GM18870 (cell line): ENCODE results near the gene TSEN54.
A peak's percentile ranks its signal among the peaks of the same experiment; 100 is the strongest.
"Not testable (repeated sequence)": the region's sequence is repeated elsewhere in the genome, so short reads cannot be mapped to it uniquely, and the experiment has no call there.

Experiments used
- ATAC-seq: cut with Tn5 transposase; IDR thresholded peaks from one replicate; pipeline ENCODE4 v1.9.1; 2021; ENCODE audit warnings: moderate library complexity; ENCODE audit not compliant: unreplicated experiment

The TSEN54 gene

GRCh38 chr17:75515496-75516254 lies 653 bp upstream of the TSEN54 start, which contains the start of gene CASKIN2:
TSS of gene CASKIN2 (minus strand) at chr17:75515537. CDS start at chr17:75513804, 1,733 bp downstream.
- ATAC-seq, result peak; percentile 36

DNA sequence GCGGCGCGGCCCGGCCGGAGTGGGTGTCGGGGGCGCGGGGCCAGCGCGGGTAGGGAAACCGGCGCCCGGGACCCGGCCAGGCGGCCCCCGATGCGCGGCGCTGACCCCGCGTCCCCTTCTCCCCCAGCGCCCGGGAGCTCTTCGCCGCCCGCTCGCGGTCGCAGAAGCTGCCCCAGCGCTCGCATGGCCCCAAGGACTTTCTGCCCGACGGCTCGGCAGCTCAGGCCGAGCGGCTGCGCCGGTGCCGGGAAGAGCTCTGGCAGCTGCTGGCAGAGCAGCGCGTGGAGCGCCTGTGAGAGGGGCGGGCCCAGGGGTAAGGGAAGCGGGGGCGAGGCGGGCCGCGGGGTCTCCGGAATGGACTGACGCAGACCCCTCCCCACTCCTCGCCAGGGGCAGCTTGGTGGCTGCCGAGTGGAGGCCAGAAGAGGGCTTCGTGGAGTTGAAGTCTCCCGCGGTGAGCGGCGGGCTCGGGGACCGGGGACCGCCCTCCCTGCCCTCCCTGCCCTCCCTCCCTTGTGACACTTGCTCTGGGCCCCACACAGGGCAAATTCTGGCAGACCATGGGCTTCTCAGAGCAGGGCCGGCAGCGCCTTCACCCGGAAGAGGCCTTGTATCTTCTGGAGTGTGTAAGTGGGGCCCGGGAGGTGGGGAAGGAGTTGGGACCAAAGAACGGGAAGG lies 430 bp downstream of the TSEN54 start:
- no peak for ATAC-seq

GRCh38 chr17:75517297-75517865 lies 1.1 kb downstream of the TSEN54 start:
- no peak for ATAC-seq

GRCh38 chr17:75518201-75518600 lies 1.9 kb downstream of the TSEN54 start:
- ATAC-seq, result no peak

DNA sequence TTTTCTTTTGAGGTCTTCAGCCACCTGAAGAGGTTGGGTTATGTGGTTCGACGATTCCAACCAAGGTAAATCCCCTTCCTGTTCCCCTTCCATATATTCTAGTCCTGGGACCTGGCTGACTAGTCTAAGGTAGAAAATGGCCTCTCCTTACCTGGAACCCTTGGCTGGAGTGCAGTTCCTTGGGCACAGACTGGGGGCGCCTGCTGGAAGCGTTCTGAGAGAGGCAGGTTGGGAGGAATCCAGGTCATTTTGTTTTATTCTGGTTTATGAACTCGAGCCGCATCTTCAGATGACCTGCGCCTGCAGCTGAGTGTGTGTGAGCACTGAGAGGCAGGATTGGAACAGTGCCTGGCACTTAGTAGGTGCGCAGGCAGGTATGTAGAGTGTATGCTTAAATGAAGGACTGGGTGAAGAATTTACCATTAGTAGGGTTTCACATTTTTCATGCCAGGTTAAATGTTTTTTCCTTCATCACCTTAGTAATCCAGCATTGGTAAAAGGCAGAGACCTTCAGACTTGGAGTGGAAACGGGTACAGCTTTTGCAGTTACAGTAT lies 2.7 kb downstream of the TSEN54 start:
- ATAC-seq, result no peak

GRCh38 chr17:75520413-75520812 lies 4.1 kb downstream of the TSEN54 start:
- ATAC-seq, result not testable (repeated sequence)

DNA sequence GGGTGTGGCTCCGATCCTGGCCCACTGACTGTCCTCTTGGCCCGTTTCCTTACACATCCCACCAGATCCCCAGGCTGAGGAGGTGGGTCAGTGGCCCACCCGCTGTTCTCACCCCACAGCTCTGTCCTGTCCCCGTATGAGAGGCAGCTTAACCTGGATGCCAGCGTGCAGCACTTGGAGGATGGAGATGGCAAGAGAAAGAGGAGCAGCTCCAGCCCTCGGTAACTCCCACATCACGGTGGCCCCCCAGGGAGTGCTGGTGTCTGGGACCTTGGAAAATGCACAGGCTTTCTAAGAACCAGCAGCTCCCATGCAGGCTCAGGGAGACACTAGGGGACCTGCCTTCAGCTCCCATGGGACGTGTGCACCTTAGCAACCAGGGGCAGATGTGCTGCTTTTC lies 5.0 kb downstream of the TSEN54 start:
- no peak for ATAC-seq

GRCh38 chr17:75521951-75522727 lies 5.8 kb downstream of the TSEN54 start:
- no peak for ATAC-seq

DNA sequence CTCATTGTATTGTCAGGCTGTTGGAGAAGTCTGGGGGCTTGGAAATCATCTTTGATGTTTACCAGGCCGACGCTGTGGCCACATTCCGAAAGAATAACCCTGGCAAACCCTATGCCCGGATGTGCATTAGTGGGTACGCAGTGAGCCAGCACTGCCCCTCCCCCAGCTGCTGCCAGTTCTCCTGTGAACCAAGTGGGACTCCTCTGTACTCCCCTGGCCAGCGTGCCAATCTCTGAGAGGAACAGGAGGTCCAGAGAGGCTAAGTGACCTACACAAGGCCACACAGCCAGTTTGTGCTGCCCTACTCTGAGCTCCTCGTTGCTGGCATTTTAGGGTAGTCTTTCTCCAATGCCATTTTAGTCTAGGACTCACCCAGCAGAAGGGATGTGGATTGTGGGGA lies 7.3 kb downstream of the TSEN54 start:
- no peak for ATAC-seq

DNA sequence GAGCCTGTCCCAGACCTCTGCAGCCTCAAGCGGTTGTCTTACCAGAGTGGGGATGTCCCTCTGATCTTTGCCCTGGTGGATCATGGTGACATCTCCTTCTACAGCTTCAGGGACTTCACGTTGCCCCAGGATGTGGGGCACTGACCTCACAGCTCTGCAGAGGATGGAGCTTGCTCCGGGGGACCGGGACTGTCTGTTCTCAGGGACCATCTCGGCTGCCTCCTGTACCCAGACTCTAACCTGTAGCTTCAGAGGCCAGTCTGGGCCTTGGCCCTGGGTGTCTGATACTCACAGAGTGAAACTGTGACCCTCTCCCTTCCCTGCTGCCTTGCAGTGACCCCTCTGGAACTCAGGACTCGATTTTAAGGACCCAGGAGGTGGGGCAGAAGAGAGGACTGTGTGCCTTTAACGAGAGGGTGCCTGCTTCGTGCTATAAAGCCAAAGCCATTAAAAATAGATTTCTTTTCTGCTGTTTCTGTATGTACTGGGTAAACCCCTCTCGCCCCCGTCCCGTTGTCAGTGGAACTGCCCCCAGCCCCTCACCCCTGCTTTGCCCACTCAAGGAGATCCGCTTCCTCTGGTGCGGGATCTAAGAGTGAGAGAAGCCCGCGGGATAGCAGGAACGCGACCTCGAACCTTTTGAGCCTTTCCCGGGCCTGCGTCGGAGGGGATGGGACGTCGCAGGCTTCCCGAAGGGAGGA lies 8.1 kb downstream of the TSEN54 start:
- ATAC-seq, result no peak

DNA sequence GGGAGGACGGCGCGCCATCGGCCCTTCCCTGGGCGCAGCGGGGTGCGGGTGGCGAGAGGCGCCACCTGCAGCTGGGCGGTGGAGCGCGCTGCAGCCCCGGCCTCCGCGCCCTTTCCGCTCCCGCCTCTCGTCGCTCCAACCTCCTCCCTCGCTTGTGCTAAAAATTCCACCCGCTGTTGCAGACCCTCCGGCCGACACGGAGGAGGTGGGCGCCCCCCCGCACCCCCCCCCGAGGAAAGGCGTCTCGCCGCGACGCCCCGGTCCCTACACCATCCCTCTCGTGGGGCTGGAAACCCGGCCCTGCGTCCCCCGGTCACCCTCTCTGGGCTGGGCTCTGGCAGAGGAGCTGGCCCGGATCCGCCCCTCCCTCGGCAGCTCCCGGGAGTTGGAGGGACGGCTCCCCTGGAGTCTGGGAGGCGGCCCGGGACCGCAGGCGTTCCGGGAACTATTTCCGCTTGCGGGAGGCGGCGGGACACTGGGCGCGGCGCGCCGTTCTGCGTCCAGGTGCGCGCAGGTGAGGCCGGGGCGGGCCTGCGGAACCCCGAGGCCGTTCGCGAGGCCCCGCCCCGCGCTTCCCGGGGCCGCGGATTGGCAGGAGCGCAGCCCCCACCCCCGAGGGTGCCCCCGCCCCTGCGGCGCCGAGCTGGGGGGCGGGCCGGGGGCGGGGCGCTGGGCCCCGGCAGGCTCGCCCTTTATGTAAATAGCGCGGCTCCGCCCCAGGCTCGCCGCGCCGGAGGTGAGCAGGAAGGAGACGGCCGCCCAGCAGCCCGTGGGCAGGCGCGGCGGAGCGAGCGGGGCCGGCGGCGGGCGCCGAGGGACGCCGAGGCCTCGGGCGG lies 8.9 kb downstream of the TSEN54 start, which contains the start of gene LLGL2:
Gene LLGL2 (plus strand): TSS at position 728 of the 836 bp plus-strand sequence. CDS start 17,730 bp downstream, outside the sequence.
- ATAC-seq, result no peak

DNA sequence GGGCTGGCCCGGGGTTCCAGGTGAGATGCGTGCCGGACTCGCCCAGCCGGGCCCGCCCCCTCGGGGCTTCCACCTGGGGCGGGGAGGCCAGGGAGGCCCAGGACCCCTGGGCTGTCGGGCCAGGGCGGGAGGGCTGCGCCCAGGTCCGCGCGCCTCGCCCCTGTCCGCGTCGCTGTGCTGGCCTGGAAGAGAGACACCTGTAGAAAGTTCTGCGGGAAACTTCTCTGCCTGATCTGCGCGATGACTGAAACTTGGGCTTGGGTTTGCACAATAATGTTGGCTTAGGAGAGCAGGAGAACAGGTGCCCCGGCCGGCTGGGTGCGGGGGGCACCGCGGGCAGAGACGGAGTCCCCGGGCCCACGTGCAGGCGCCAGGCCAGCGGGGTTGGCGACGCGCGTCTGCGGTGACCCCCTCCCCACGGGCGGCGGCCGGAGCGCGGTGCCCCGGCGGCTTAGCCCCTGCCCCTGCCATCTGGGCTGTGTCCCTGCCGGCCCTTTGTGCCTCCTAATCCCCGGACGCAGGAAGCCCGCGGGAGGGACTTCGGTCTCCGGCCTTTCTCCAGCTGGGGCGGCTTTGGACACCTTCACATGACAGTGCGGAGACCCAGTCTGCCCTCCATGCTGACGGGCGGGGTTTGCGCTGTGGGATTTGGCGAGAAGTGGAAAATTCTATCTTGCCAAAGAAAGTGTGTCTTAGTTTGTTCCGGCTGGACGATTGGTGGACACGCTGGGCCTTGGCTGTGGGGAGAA lies 9.7 kb downstream of the TSEN54 start:
- no peak for ATAC-seq

GRCh38 chr17:75526555-75527270 lies 10.4 kb downstream of the TSEN54 start:
- ATAC-seq, result no peak

GRCh38 chr17:75530837-75531720 lies 14.8 kb downstream of the TSEN54 start:
- no peak for ATAC-seq

- ATAC-seq, result no peak
Measured at GRCh38 chr17:75531721-75532072, 15.4 kb downstream of the TSEN54 start.

DNA sequence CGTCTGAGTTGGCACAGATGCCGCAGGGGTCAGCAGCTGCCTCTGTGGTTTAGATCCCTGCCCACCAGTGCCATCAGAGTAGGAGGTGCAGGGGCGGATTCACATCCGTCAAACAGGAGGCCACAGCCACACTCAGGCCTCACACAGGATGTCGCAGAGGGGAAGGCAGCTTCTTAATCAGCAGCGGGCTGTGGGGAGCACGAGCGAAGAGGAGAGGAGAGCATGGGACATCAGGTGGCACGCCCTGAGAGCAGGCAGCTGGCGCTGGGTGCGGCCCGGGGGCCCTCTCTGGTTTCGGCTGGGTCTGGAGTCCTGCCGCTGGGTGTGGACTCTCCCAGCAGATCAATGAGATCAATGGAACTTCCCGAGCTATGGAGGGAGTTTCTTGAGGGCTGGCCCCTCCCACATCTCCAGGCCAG lies 18.8 kb downstream of the TSEN54 start:
- ATAC-seq, result no peak

DNA sequence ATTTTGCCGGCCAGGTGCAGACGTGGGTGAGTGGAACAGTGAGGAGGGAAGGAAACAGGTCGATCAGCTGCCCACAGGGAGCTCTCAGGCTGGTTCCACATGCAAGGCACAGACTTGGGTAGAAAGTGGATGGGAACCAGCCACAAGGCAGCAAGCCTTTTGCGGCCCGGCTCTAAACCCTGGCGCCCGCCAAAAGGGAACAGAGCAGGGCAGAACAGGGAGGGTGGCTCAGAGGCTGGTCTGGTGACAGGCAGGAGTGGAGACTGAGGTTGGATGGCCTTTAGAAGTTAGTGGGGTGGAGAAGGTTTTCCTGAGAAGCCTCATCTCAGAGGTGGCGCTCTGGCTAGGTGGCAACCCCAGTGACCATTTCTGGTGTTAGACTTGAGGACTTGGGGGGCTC lies 19.5 kb downstream of the TSEN54 start:
- ATAC-seq, result no peak
